Measurements from ENCODE around the gene RUNDC3A. TPM values are rescaled to one million over a fixed set of nuclear protein-coding genes. Genes with fewer than 3 reads are reported as not detected.

Gene RUNDC3A
- total RNA-seq, 1 experiment from 2014 or later = 0.29 TPM

- TF ChIP-seq EZH2phosphoT487 (IDR thresholded peaks at IDR 0.05; ENCODE audit: borderline replicate concordance, low read length) = no peak
- no peak for TF ChIP-seq EZH2 (IDR thresholded peaks at IDR 0.05; ENCODE audit: low read length, unreplicated experiment)
- no peak for TF ChIP-seq CTCF (conservative IDR thresholded peaks at IDR 0.05; ENCODE audit: low read depth, low read length)
- H3K9me2 ChIP-seq (replicated peaks; ENCODE audit: low read length) = no peaks in the 10 kb centered on the region
- DNase-seq (peak; percentile 99), ATAC-seq (peak; percentile 97)
- POLR2A ChIA-PET (ENCODE audit: unreplicated experiment) = interaction anchor here (0.6 to 0.7 kb wide), 3 partner anchors 34 to 145 kb away, joined by 3 to 7 read pairs (median 3); no protein-coding TSS in a partner anchor
- H3K9ac ChIP-seq (ENCODE audit: low read length) = peak within 1 kb of the TSS; percentile 76
- H3K27ac ChIP-seq (ENCODE audit: low read length) = peak within 1 kb of the TSS; percentile 20
- no peaks in the 10 kb centered on the region for H3K9me3 ChIP-seq (ENCODE audit: low read length)
- peaks cover 15% of the 10 kb centered on the region for H3K79me2 ChIP-seq (ENCODE audit: low read length)
- H3K4me3 ChIP-seq (ENCODE audit: low read length) = peak within 1 kb of the TSS; percentile 88
- BruUV-seq (replicated peaks) = no TSS peak
- H3K4me1 ChIP-seq (ENCODE audit: insufficient read depth, low read length) = peaks cover 4% of the 10 kb centered on the region; the same call in 1 of the 2 replicates
- H3F3A ChIP-seq (ENCODE audit: low read length, unreplicated experiment) = no peaks in the 10 kb centered on the region
- H3K36me3 ChIP-seq (ENCODE audit: low read depth, low read length) = peaks cover 5% of the 10 kb centered on the region; the same call in 1 of the 2 replicates
- intact Hi-C loops (cut with micrococcal nuclease) = loop anchor here (1.0 to 2.0 kb wide), 3 partner anchors 14 to 36 kb away; partner anchors contain the start of genes FAM171A2 and RUNDC3A
- peak within 1 kb of the TSS; percentile 69 for H2AFZ ChIP-seq (ENCODE audit: low read length)
- no peaks in the 10 kb centered on the region for H3K27me3 ChIP-seq (ENCODE audit: low read length)
- CTCF ChIA-PET = interaction anchor here (0.5 to 1.4 kb wide), 8 partner anchors 13 to 272 kb away, joined by 3 to 7 read pairs (median 4); partner anchors contain the start of gene FAM171A2
- H4K20me1 ChIP-seq (ENCODE audit: low read length) = no peaks in the 10 kb centered on the region
- H3K4me2 ChIP-seq (ENCODE audit: low read length) = peak within 1 kb of the TSS; percentile 96
Measured at GRCh38 chr17:44344939-44345453, 36.6 kb downstream of the RUNDC3A start, which contains the start of gene GRN. TSS of gene GRN (plus strand) at chr17:44345302. CDS start at chr17:44349165, 3,863 bp downstream.

- peak overlapping the region; percentile 96 for H3K4me2 ChIP-seq (ENCODE audit: low read length)
- CTCF ChIA-PET = interaction anchor here (0.6 to 1.4 kb wide), 8 partner anchors 14 to 272 kb away, joined by 3 to 7 read pairs (median 4); partner anchors contain the start of gene FAM171A2
- peak; percentile 50 for ATAC-seq
- no peaks in the 10 kb centered on the region for H3F3A ChIP-seq (ENCODE audit: low read length, unreplicated experiment)
- no peaks in the 10 kb centered on the region for H3K9me2 ChIP-seq (replicated peaks; ENCODE audit: low read length)
- H3K4me1 ChIP-seq (ENCODE audit: insufficient read depth, low read length) = peaks cover 4% of the 10 kb centered on the region; the same call in 1 of the 2 replicates
- no peaks in the 10 kb centered on the region for H4K20me1 ChIP-seq (ENCODE audit: low read length)
- H2AFZ ChIP-seq (ENCODE audit: low read length) = peak overlapping the region; percentile 69
- H3K27me3 ChIP-seq (ENCODE audit: low read length) = no peaks in the 10 kb centered on the region
- peak overlapping the region; percentile 88 for H3K4me3 ChIP-seq (ENCODE audit: low read length)
- peak overlapping the region; percentile 20 for H3K27ac ChIP-seq (ENCODE audit: low read length)
- peak; percentile 77 for DNase-seq
- no peaks in the 10 kb centered on the region for H3K9me3 ChIP-seq (ENCODE audit: low read length)
- peaks cover 15% of the 10 kb centered on the region for H3K79me2 ChIP-seq (ENCODE audit: low read length)
- H3K36me3 ChIP-seq (ENCODE audit: low read depth, low read length) = peaks cover 5% of the 10 kb centered on the region; the same call in 1 of the 2 replicates
- intact Hi-C loops (cut with micrococcal nuclease) = loop anchor here (1.0 to 2.0 kb wide), 3 partner anchors 15 to 37 kb away; partner anchors contain the start of genes FAM171A2 and RUNDC3A
- POLR2A ChIA-PET (ENCODE audit: unreplicated experiment) = interaction anchor here (0.6 to 0.7 kb wide), 5 partner anchors 33 to 430 kb away, joined by 3 to 7 read pairs (median 3); no protein-coding TSS in a partner anchor
- peak; percentile 63 for TF ChIP-seq CTCF (conservative IDR thresholded peaks at IDR 0.05; ENCODE audit: low read depth, low read length)
- TF ChIP-seq EZH2phosphoT487 (IDR thresholded peaks at IDR 0.05; ENCODE audit: borderline replicate concordance, low read length) = no peak
- TF ChIP-seq EZH2 (IDR thresholded peaks at IDR 0.05; ENCODE audit: low read length, unreplicated experiment) = no peak
- TSS peak; percentile 71 for BruUV-seq (replicated peaks)
- H3K9ac ChIP-seq (ENCODE audit: low read length) = peak overlapping the region; percentile 76
Measured at GRCh38 chr17:44345454-44346026, 37.1 kb downstream of the RUNDC3A start.

Data from PC-3 (cell line).